HG02973 (cell line): ENCODE measurements around the gene PTF1A.
"Not testable (repeated sequence)": the region's sequence is repeated elsewhere in the genome, so short reads cannot be mapped to it uniquely, and the experiment has no call there.

Experiments
- ATAC-seq: cut with Tn5 transposase; IDR thresholded peaks from one replicate; pipeline ENCODE4 v1.9.1; 2021; ENCODE audit warnings: moderate library complexity; ENCODE audit not compliant: unreplicated experiment

PTF1A gene

GRCh38 chr10:23203369-23204325 is 11.5 kb downstream of the PTF1A start:
- no peak for ATAC-seq

DNA sequence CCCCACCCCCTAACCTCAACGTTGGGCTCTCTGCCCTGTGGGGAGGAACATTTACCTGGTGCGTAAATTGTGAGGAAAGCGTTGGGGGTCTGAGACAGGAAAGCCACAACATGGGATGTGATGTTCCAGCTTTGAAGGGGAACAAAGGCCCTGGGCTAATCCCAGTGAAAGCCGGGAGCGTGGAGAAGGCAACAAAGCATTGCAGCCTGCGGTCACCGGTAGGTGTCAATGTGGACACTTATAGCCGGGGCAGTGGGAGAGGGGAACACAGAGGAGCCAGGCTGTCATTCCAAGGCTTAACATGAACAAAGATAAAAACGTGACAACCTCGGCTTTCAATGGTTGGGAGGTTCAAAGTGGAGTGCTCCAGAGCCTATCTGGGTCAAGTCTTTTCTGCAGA is 12.7 kb downstream of the PTF1A start:
- no peak for ATAC-seq

- ATAC-seq = no peak
Measured at GRCh38 chr10:23205972-23206642, 14.0 kb downstream of the PTF1A start.

DNA sequence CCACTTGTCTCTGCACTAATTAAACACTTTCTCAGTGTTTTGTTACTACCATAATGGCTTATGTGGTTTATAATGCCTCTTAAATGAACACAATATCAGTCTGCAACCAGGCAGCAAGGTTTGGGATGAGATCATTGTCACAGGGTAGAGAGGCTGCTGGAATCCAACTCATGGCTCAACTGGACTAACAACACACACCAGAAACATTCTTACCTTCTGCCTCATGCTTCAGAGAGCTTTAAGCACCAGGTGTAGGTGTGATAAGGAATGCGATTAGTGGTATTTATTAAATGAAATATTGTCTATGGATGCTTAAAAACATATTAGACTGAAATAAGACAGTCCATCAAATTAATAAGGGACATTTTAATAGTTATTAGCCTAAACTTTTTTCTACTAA is 25.4 kb downstream of the PTF1A start:
- ATAC-seq = no peak

- ATAC-seq = no peak
Measured at GRCh38 chr10:23230582-23230981, 38.5 kb downstream of the PTF1A start.

DNA sequence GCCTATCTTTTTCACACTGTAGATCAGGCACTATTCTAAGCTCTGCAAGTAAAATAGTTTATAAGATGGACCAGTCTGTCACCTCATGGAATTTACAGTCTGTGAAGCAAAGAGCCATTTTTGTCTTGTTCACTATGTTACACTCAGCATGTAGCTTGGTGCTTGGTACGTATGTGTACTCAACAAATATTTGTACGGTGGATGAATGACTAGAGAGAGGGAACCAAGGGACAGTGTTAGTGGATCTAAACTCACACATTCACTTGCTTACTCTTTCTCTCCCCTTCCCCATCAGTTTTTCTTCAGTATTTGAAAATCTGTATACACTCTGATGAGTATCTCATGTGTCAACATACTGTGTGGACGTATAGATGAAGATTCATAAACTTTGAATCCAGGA is 45.9 kb downstream of the PTF1A start:
- ATAC-seq = no peak

DNA sequence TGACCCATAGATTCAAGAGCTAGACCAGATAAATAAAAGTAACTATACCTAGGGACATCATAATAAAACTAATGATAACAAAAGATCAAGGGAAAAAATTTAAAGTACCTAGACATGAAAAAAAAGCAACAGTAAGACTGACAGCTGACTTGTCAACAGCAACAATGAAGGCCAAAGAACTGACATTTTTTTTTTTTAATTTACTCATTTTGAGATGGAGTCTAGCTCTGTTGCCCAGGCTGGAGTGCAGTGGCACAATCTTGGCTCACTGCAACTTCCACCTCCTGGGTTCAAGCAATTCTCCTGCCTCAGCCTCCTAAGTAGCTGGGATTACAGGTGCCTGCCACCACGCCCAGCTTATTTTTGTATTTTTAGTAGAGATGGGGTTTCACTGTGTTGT is 49.7 kb downstream of the PTF1A start:
- not testable (repeated sequence) for ATAC-seq
